IMR-90 (cell line): ENCODE results near the gene ADD3. TPM values are rescaled to one million over a fixed set of nuclear protein-coding genes. Genes with fewer than 3 reads are reported as not detected.

Source experiments
- ATAC-seq: fragments of 200-7000 bp; cut with Tn5 transposase; 2 replicates; pipeline ENCODE4 v1.9.1; 2020; ENCODE audit warnings: low read depth, mild to moderate bottlenecking, moderate library complexity
- BruUV-seq: library from RNA; stranded (reverse); fragments of 400-500 nt; replicated peaks from 2 replicates; lab custom pipeline; 2021; lab: Mats Ljungman, UMichigan
- CTCF ChIA-PET: fragments of 300-600 bp; formaldehyde crosslinking; extraction: SDS; loops from one replicate; lab custom pipeline; 2021; ENCODE audit warnings: antibody characterized with exemption; lab: Yijun Ruan, JAX
- POLR2A ChIA-PET: fragments of 300-600 bp; sonication (Branson Sonifier 250); formaldehyde crosslinking; loops from one replicate; lab custom pipeline; 2022; ENCODE audit warnings: antibody characterized with exemption; ENCODE audit not compliant: unreplicated experiment; lab: Charles Lee
- DNase-seq: peaks from one replicate; pipeline ENCODE4 v3.0.0; 2013
- H2AFZ ChIP-seq: replicated peaks from 2 replicates; pipeline ENCODE3; 2013; ENCODE audit warnings: low read length, mild to moderate bottlenecking; ENCODE audit not compliant: poor library complexity
- H2AK5ac ChIP-seq: 2 replicates; pipeline ENCODE4 v1.6.1; 2013; ENCODE audit warnings: low read depth, low read length, inconsistent platforms
- H2AK9ac ChIP-seq: replicated peaks from 2 replicates; pipeline ENCODE3; 2013; ENCODE audit warnings: mild to moderate bottlenecking, low read depth, low read length, moderate library complexity; ENCODE audit not compliant: poor library complexity
- H2BK120ac ChIP-seq: 2 replicates; pipeline ENCODE4 v1.6.1; 2013; ENCODE audit warnings: low read depth, low read length, inconsistent platforms
- H2BK15ac ChIP-seq: 3 replicates; pipeline ENCODE4 v1.6.1; 2013; ENCODE audit warnings: low read depth, low read length, inconsistent platforms
- H2BK20ac ChIP-seq: 2 replicates; pipeline ENCODE4 v1.6.1; 2013; ENCODE audit warnings: low read depth, mild to moderate bottlenecking, inconsistent platforms, low read length, moderate library complexity
- H2BK5ac ChIP-seq: 2 replicates; pipeline ENCODE4 v1.6.1; 2013; ENCODE audit warnings: mild to moderate bottlenecking, low read depth, low read length, inconsistent platforms; ENCODE audit not compliant: poor library complexity, severe bottlenecking
- H3K14ac ChIP-seq: replicated peaks from 2 replicates; pipeline ENCODE4 v1.6.1; 2013; ENCODE audit warnings: low read depth, low read length, inconsistent platforms
- H3K18ac ChIP-seq: 2 replicates; pipeline ENCODE4 v1.6.1; 2013; ENCODE audit warnings: low read depth, low read length, control low read depth
- H3K23ac ChIP-seq: 2 replicates; pipeline ENCODE4 v1.6.1; 2013; ENCODE audit warnings: low read depth, low read length, inconsistent platforms
- H3K27ac ChIP-seq: 2 replicates; pipeline ENCODE4 v1.5.1; 2013; ENCODE audit warnings: mild to moderate bottlenecking, control low read depth, low read length; ENCODE audit not compliant: insufficient read depth
- H3K27me3 ChIP-seq: 2 replicates; pipeline ENCODE4 v1.6.1; 2013; ENCODE audit warnings: low read length; ENCODE audit not compliant: control insufficient read depth, insufficient read depth
- H3K36me3 ChIP-seq: 2 replicates; pipeline ENCODE4 v1.6.1; 2013; ENCODE audit warnings: low read length, mixed read lengths; ENCODE audit not compliant: control insufficient read depth, insufficient read depth
- H3K4ac ChIP-seq: 2 replicates; pipeline ENCODE4 v1.6.1; 2013; ENCODE audit warnings: low read depth, low read length, inconsistent platforms
- H3K4me1 ChIP-seq: 2 replicates; pipeline ENCODE4 v1.6.1; 2013; ENCODE audit warnings: low read length, mixed read lengths; ENCODE audit not compliant: control insufficient read depth, insufficient read depth
- H3K4me2 ChIP-seq: 2 replicates; pipeline ENCODE4 v1.6.1; 2013; ENCODE audit warnings: low read depth, mild to moderate bottlenecking, control low read depth, low read length, moderate library complexity
- H3K4me3 ChIP-seq: 2 replicates; pipeline ENCODE4 v1.5.1; 2013; ENCODE audit warnings: low read depth, mild to moderate bottlenecking, control low read depth, low read length, moderate library complexity; ENCODE audit not compliant: insufficient read depth
- H3K56ac ChIP-seq: 2 replicates; pipeline ENCODE4 v1.6.1; 2013; ENCODE audit warnings: low read length, inconsistent platforms; ENCODE audit not compliant: insufficient read depth; ENCODE audit errors: extremely low read depth
- H3K79me1 ChIP-seq, 2 experiments: 2 replicates each; pipeline ENCODE4 v1.6.1; 2013; ENCODE audit warnings: low read length in 2 of 2, inconsistent platforms in 1 of 2, low read depth in 1 of 2
- H3K9ac ChIP-seq: 2 replicates; pipeline ENCODE4 v1.6.1; 2013; ENCODE audit warnings: low read depth, low read length, control low read depth
- H3K9me1 ChIP-seq: 2 replicates; pipeline ENCODE4 v1.6.1; 2013; ENCODE audit warnings: low read length, inconsistent platforms; ENCODE audit not compliant: insufficient read depth
- H3K9me3 ChIP-seq: 2 replicates; pipeline ENCODE4 v1.6.1; 2013; ENCODE audit warnings: low read length; ENCODE audit not compliant: control insufficient read depth, insufficient read depth
- H4K20me1 ChIP-seq: 2 replicates; pipeline ENCODE4 v1.6.1; 2013; ENCODE audit warnings: low read length, inconsistent platforms; ENCODE audit not compliant: insufficient read depth
- H4K5ac ChIP-seq: 2 replicates; pipeline ENCODE4 v1.6.1; 2013; ENCODE audit warnings: mild to moderate bottlenecking, low read depth, low read length, control low read depth
- H4K8ac ChIP-seq, 2 experiments: 2 replicates each; pipeline ENCODE4 v1.6.1; 2013; ENCODE audit warnings: low read depth in 2 of 2, low read length in 2 of 2, control low read depth in 1 of 2, inconsistent platforms in 1 of 2
- H4K91ac ChIP-seq: 2 replicates; pipeline ENCODE4 v1.6.1; 2013; ENCODE audit warnings: low read depth, low read length, inconsistent platforms; ENCODE audit not compliant: insufficient read depth
- BHLHE40 ChIP-seq: fragments of 150-350 bp; IDR thresholded peaks from 2 replicates; pipeline ENCODE4 v1.6.1; 2016; ENCODE audit warnings: mild to moderate bottlenecking, low read depth, low read length
- CTCF ChIP-seq: conservative IDR thresholded peaks from 2 replicates; pipeline ENCODE4 v1.5.1; 2012; ENCODE audit warnings: mild to moderate bottlenecking, low read depth, low read length, improper control_type of control experiment
- MAFK ChIP-seq: IDR thresholded peaks from 2 replicates; pipeline ENCODE4 v1.6.1; 2012; ENCODE audit warnings: low read depth, low read length, improper control_type of control experiment
- MXI1 ChIP-seq: IDR thresholded peaks from 2 replicates; pipeline ENCODE4 v1.6.1; 2012; ENCODE audit warnings: low read depth, mild to moderate bottlenecking, low read length, moderate library complexity, borderline replicate concordance
- RAD21 ChIP-seq: IDR thresholded peaks from 2 replicates; pipeline ENCODE4 v1.6.1; 2012; ENCODE audit warnings: low read length, improper control_type of control experiment
- RCOR1 ChIP-seq: IDR thresholded peaks from 2 replicates; pipeline ENCODE4 v1.6.1; 2012; ENCODE audit warnings: mild to moderate bottlenecking, low read length, improper control_type of control experiment; ENCODE audit not compliant: insufficient replicate concordance
- SMC3 ChIP-seq: fragments of 150-350 bp; IDR thresholded peaks from 2 replicates; pipeline ENCODE4 v1.6.1; 2016; ENCODE audit warnings: low read depth, mild to moderate bottlenecking, antibody characterized with exemption, low read length, moderate library complexity
- dilution Hi-C: fragments of 300-500 bp; cut with HindIII; formaldehyde crosslinking; loops from one replicate; pipeline ENCODE4 v1.14.3; 2018; ENCODE audit warnings: low sequenced_read_pairs; ENCODE audit not compliant: unreplicated experiment
- in situ Hi-C: fragments of 300-500 bp; cut with MboI; formaldehyde crosslinking; loops from 3 replicates; pipeline ENCODE4 v1.14.3; 2019; ENCODE audit warnings: low sequenced_read_pairs, inconsistent platforms, mixed read lengths
- intact Hi-C: fragments of 100-400 bp; cut with micrococcal nuclease; formaldehyde crosslinking; loops from 2 replicates; pipeline ENCODE4 v1.10.0; 2022
- polyA plus RNA-seq, 3 experiments: library from polyadenylated mRNA; depleted of rRNA; stranded (reverse); fragments of >200 nt; gene quantifications; 2 replicates each; pipeline ENCODE4 v1.2.3, GENCODE V29; 2012; ENCODE audit warnings: low replicate concordance in 1 of 3
- total RNA-seq: library from RNA; depleted of rRNA; stranded (reverse); fragments of >200 nt; gene quantifications from 2 replicates; pipeline ENCODE4 v1.2.3, GENCODE V29; 2012

The ADD3 gene
- total and polyA plus RNA-seq, 2 of the 4 experiments (the other 2 are of a cell fraction), result 138 to 212 TPM

GRCh38 chr10:110016039-110016438 is 8.3 kb downstream of the ADD3 start:
- CTCF ChIA-PET, result interaction anchor here (0.6 to 2.7 kb wide), 5 partner anchors 9 to 136 kb away, joined by 3 to 17 read pairs (median 4); no protein-coding TSS in a partner anchor
- H2BK20ac ChIP-seq, result no peak overlapping the region
- no peak overlapping the region for H3K27ac ChIP-seq
- peaks cover 35 to 62% of the 10 kb centered on the region in 2 experiments for H3K79me1 ChIP-seq
- no peak overlapping the region for H2AFZ ChIP-seq
- H2BK5ac ChIP-seq, result no peak overlapping the region
- H2AK5ac ChIP-seq, result no peak overlapping the region
- dilution Hi-C loops (no loop called here), in situ Hi-C loops (no loop called here), intact Hi-C loops (no loop called here)
- no peaks in the 10 kb centered on the region for H3K9me3 ChIP-seq
- H4K20me1 ChIP-seq, result peaks cover 25% of the 10 kb centered on the region; the same call in 1 of the 2 replicates
- H2AK9ac ChIP-seq, result no peak overlapping the region
- no peak overlapping the region for H2BK120ac ChIP-seq
- H3K4me1 ChIP-seq, result peaks cover 5% of the 10 kb centered on the region
- BruUV-seq, result no TSS peak
- H3K9me1 ChIP-seq, result peaks cover 6% of the 10 kb centered on the region; the same call in 1 of the 2 replicates
- H3K36me3 ChIP-seq, result no peaks in the 10 kb centered on the region
- no peak overlapping the region for H4K8ac ChIP-seq
- H3K9ac ChIP-seq, result no peak overlapping the region
- H2BK15ac ChIP-seq, result no peak overlapping the region
- no peak overlapping the region for H3K4me2 ChIP-seq
- no peak overlapping the region for H3K4me3 ChIP-seq
- H3K4ac ChIP-seq, result peak overlapping the region; percentile 3; the same call in 1 of the 2 replicates
- H4K5ac ChIP-seq, result no peak overlapping the region
- H3K14ac ChIP-seq, result no peak overlapping the region
- ATAC-seq (no peak), DNase-seq (peak; percentile 28)
- no peak overlapping the region for H4K91ac ChIP-seq
- POLR2A ChIA-PET, result no interaction called here
- H3K56ac ChIP-seq, result no peak overlapping the region
- H3K23ac ChIP-seq, result peak overlapping the region; percentile 7; the same call in 1 of the 2 replicates
- no peak overlapping the region for H3K18ac ChIP-seq
- H3K27me3 ChIP-seq, result no peaks in the 10 kb centered on the region
- TF ChIP-seq RAD21, result peak; percentile 29; the same call in 1 of the 2 replicates
- TF ChIP-seq CTCF, result peak; percentile 34; the same call in 1 of the 2 replicates
- no peak for TF ChIP-seq BHLHE40
- 0 out of 2 replicates have a peak, but pooled peaks have one; percentile 16 for TF ChIP-seq SMC3
- TF ChIP-seq MAFK, result no peak
- TF ChIP-seq RCOR1, result no peak
- no peak for TF ChIP-seq MXI1
